DLD1 (cell line): ENCODE measurements around the gene CHPF.

ENCODE experiments used
- in situ Hi-C: cut with HindIII; loops from 2 replicates; pipeline ENCODE4 v1.10.0; 2017; ENCODE audit warnings: low sequenced_read_pairs

Gene CHPF

DNA sequence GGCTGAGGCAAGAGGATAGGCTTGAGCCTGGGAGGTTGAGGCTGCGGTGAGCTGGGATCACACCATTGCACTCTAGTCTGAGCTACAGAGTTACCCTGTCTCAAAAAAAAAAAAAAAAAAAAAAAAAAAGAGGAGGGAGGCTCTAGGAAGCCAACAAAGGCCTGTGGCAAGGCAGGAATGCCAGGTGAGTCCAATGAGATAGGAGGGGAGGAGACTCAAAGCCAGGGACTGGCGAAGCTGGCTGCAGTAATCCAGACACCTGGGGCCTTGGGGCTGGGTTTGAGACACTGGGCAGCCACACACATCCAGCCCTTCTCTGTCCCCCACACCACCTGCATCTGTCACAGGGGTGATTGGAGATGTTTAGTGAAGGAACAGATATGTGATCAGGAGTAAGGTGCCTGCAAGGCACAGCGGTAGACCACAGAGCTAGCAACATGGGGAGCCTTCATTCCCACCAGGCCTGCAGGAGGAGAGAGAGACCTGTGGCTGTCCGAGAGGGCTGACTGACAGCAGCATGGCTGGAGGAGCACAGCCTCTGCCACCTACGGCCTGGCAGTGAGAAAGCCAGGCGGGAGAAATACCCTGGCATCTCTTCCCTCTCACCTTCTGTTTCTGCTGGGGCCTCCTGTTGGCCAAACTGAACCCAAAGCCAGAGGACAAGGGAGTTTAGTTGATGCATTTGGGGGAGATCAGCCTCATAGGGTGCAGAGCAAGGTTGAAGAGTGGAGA lies 9.5 kb downstream of the CHPF start:
- in situ Hi-C loops: no loop called here

- in situ Hi-C loops: no loop called here
Measured at GRCh38 chr2:219532378-219532649, 11.3 kb downstream of the CHPF start.

DNA sequence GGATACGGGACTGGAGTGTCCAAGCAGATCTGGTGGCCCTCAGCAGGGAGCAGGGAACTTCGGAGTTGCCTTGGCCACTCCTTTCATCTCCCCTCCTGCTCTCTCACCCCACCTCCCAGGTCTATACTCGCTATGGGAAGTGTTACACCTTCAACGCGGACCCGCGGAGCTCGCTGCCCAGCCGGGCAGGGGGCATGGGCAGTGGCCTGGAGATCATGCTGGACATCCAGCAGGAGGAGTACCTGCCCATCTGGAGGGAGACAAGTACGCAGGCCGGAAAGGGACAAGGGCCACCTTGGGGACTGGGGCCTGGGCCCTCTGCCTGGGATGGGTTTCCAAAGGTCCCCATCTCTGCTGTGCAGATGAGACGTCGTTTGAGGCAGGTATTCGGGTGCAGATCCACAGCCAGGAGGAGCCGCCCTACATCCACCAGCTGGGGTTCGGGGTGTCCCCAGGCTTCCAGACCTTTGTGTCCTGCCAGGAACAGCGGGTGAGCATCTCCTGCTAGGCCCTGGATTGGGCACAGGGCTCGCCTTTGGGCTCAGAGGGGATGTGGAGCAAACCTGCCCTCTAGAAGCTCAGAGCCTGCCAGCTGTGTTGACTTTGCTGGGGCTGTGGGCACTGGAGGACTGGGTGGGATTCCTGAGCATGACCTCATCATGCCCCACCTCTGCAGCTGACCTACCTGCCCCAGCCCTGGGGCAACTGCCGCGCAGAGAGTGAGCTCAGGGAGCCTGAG lies 11.8 kb downstream of the CHPF start:
- in situ Hi-C loops: no loop called here

DNA sequence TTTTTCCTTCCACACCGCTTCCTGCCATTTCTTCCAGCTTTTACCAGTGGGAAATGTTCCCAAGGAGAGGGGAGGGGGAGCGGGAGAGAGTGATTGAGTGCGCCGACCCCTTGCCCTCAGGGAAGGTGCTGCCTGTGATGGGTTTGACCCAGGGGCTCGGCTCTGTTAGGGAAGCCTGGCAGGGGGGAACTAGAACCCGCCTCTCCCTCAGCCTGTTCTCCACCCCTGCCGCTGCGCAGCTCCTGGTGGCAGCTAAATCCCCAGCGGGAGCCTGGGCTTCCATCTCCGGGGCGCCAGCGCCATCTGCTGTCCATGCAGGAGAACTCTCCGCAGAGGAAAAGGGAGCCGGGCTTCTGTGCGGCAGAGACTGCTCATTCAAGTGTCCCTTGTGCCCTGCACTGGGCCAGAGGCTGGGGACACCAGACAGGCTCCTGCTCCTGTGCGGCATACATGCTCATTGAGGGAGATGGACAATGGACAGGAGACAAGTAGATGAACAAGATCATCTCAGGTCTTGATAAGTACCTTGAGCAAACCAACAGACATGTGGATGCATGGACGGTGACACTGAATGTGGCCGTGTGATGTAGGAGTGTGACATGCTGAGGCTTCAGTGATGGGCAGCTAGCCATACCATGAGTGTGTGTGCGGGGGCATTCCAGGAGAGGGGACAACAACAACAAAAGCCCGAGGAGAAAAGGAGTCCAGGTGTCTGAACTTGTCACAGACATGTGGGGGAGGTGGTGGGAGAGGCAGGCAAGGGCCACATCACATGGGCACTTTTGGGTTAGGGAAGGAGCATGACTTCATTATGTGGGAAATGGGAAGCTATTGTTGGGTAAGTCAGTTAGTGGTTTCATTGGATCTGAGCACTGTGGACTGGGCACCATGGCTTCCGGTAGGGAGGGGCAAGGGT lies 13.3 kb downstream of the CHPF start:
- in situ Hi-C loops: no loop called here

GRCh38 chr2:219527472-219527871 lies 16.1 kb downstream of the CHPF start:
- in situ Hi-C loops: no loop called here

- in situ Hi-C loops: no loop called here
Measured at GRCh38 chr2:219527076-219527394, 16.6 kb downstream of the CHPF start.

DNA sequence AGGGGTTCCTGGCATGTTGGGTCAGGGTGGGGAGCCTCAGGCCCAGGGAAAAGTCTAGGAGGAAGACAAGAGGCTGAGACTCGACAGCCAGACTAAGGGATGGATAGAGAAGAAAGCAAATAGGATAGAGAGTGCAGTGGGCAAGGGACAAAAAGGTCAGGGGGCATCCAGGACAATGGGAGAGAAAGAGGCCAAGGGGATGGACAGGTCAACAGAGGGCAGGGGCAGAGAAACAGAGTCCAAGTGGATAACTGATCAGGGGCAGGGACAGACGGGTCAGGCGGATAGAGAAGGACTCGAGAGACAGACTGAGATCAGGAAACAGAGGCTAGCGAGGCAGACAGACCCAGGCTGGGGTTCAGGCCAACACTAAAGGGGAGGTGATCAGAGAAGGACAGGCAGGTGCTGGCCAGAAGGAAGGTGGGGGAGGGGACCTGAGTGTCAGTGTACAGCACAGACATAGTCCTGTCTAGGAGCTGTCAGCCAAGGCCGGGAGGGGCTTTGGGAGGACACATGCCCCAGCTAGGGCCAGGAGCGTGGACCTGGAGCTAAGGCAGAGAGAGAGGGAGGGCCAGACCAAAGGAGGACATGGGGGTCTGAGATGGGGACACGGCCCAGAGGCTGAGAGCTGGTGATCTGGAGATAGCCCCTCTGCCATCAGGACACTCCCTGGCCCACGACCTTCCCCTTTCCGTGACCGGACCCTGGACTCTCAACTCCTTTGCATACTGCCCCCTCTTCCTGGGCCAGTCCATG lies 17.1 kb downstream of the CHPF start:
- in situ Hi-C loops: no loop called here

- in situ Hi-C loops: no loop called here
Measured at GRCh38 chr2:219525533-219526232, 17.9 kb downstream of the CHPF start.

GRCh38 chr2:219524817-219525216 lies 18.8 kb downstream of the CHPF start:
- in situ Hi-C loops: no loop called here

DNA sequence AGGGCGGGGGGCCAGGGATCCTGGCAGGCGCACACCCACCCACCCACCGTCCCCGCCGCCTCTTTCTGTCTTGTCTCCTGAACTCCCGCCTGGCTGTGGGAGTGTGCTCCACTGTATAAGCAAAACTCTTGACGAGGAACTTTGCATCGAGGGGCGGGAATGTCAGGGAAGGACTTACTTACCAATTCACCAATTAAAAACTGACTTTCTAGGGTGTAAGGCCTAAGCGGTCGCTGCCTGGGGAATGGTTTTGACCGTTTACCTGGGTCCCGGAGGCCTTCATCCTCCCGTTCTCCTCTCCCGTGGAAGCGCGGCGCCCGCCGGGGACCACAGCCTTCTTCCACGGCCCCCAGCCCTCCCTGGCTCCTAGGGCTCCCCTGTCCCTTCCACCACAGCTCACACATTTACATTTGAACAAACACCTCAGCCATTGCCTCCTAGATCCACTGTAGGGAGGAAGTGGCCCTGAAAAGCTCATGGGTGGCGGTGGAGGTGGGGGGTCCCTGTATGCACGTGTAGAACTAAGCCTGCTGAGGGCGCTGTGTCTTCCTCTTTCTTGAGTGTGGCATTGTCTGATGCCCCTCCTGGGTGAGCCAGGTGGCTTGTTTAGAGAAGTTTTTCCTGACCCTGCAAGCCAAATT lies 20.5 kb downstream of the CHPF start:
- in situ Hi-C loops: no loop called here

DNA sequence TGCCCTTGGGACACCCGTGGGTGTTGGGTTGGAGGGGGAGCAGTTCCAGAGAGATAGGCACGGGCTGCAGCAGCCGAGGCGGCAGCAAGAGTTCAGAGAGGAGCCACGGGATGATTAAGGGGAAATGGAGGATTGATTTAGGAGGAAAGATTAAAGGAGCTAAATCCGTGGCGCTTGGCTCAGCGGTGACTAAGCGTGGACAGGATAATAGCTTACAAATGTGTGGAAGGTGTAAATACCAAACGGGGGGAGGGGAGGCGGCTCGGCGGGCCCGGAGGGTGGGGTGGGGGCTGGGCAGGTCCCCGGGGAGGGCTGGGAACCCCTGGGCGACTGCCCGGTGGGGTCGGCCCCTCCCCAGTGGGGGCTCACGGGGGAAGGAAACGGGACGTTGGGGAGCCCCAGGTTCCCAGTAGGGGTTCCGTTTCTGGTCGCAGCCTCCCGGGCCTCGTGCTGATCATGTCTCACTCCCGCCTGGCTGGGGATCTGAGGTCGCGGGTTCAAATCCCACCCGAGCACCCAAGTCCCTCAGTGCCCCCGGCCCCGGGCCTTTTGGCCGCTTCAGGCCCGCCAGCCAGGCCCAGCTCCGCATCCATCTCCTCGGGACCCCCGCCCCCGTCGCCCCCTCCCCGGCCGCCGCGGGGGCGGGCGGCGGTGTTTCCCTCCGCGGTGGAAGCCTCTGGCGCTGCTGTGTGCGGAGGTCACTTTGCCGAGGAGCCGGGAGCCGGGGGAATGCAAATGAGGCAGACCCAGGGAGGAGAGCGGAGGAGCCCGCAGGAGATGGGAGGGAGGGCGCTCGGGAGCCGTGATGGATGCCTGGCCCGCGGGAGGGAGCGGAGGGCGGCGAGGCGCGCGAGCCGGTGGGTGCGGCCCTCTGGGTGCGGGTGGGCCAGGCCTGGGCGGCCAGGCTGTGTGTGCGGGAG lies 21.2 kb downstream of the CHPF start:
- in situ Hi-C loops: no loop called here

DNA sequence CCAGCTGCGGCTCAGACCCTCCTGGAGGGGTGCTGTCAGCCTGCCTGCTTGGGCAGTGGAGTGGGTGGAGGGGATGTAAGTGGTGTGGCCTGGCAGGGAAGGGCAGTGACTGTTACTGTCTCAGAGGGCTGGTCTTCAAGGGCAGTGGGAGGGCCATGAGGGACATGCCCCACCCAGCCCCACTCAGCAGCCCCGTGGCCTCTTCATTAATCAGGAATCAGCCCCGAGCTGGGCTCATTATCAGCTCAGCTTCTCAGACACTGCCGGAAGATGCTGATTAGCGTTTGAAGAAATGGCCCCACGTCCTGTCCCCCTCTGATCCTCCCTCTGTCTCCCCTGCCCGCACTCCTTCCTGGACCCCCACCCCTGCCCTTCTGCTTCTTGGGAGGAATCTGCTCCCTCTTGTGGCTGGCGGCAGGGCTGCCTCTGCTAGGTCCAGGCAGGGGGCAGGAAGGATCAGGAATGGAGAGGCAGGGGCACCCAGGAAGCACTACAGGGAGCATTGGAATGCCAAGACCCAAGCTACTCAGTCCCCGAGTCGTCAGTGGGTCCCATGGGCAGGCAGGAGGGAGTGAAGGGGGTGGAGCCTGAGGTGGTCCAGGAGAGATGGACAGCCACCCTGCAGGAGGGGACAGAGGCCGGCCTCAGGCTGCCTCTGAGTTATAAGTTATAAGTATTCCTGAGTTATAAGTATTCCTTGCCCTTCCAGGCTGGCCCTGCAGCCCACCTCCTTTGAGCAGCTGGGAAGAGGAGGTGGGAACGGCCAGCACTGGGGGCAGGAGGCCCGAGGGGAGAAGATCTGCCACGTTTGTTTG lies 22.3 kb downstream of the CHPF start:
- in situ Hi-C loops: no loop called here

DNA sequence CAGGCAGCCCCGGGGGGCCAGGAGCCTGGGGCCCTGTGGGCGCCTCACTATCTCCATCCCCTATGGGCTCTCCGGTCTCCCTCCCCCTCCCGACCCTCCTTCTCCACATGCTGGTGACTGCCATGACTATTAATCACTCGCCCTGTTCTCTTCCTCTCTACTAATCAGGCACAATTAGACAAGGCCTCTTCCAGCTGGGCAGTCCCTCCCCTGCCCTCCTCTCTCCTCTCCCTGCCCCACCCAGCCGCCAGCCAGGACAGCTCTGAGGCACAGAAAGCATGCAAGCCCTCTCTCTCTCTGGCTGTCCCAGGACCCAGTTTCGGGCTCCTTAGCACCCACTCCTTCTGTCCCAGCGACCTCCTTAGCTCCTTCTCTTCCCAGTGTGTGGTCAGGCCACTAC lies 23.5 kb downstream of the CHPF start:
- in situ Hi-C loops: no loop called here

DNA sequence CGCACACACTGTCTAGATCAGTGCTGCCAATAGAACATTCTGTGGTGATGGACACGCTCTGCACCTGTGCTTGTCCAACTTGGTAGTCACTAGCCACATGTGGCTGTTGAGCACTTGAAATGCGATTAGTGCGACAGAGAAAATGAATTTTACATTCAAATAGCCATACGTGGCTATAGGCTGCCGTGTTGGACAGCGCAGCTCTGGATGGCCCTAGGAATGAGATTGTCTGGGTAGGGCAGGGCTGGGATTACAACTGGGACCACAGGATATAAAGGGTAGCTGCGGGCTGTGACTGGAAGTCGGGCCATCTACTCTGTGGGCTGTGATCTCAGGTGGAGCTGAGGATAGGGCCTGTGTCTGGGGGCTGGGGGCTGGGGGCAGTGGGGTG lies 24.1 kb downstream of the CHPF start:
- in situ Hi-C loops: no loop called here

- in situ Hi-C loops: no loop called here
Measured at GRCh38 chr2:219517954-219518778, 25.4 kb downstream of the CHPF start.

- in situ Hi-C loops: no loop called here
Measured at GRCh38 chr2:219516888-219517287, 26.7 kb downstream of the CHPF start.

- in situ Hi-C loops: no loop called here
Measured at GRCh38 chr2:219515874-219516629, 27.6 kb downstream of the CHPF start.
